Measurements from ENCODE around the gene ARFGAP2.
"Not testable (repeated sequence)": the region's sequence is repeated elsewhere in the genome, so short reads cannot be mapped to it uniquely, and the experiment has no call there.

- TF ChIP-seq, protein P1, sequence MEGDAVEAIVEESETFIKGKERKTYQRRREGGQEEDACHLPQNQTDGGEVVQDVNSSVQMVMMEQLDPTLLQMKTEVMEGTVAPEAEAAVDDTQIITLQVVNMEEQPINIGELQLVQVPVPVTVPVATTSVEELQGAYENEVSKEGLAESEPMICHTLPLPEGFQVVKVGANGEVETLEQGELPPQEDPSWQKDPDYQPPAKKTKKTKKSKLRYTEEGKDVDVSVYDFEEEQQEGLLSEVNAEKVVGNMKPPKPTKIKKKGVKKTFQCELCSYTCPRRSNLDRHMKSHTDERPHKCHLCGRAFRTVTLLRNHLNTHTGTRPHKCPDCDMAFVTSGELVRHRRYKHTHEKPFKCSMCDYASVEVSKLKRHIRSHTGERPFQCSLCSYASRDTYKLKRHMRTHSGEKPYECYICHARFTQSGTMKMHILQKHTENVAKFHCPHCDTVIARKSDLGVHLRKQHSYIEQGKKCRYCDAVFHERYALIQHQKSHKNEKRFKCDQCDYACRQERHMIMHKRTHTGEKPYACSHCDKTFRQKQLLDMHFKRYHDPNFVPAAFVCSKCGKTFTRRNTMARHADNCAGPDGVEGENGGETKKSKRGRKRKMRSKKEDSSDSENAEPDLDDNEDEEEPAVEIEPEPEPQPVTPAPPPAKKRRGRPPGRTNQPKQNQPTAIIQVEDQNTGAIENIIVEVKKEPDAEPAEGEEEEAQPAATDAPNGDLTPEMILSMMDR (IDR thresholded peaks at IDR 0.05) = not testable (repeated sequence)
- not testable (repeated sequence) for TF ChIP-seq POLR2A (IDR thresholded peaks at IDR 0.05; ENCODE audit: low read depth); EP300 (IDR thresholded peaks at IDR 0.05)
Observed at GRCh38 chr11:47118958-47119688, 57.6 kb downstream of the ARFGAP2 start.
